Cardiac fibroblast (primary cell): ENCODE results near the gene S100A10.

Experiments
- DNase-seq, 2 donors: peaks; one replicate each; pipeline versions ENCODE4 v3.0.0 to v3.0.0-alpha.2; 2010; ENCODE audit warnings: low read depth in 2 of 2
- H3K4me3 ChIP-seq, 2 donors: replicated peaks in 1 of 2; 1 replicate in 1 of 2; 2 replicates in 1 of 2; pipeline ENCODE4 v1.5.1; 2011; ENCODE audit warnings: low read depth in 2 of 2, low read length in 2 of 2, mild to moderate bottlenecking in 2 of 2, moderate library complexity in 1 of 2
- TF ChIP-seq, protein P1 (sequence below): IDR thresholded peaks from one replicate; pipeline ENCODE4 v1.5.1; 2011; ENCODE audit warnings: low read depth, mild to moderate bottlenecking, low read length, inconsistent platforms

The S100A10 gene

DNA sequence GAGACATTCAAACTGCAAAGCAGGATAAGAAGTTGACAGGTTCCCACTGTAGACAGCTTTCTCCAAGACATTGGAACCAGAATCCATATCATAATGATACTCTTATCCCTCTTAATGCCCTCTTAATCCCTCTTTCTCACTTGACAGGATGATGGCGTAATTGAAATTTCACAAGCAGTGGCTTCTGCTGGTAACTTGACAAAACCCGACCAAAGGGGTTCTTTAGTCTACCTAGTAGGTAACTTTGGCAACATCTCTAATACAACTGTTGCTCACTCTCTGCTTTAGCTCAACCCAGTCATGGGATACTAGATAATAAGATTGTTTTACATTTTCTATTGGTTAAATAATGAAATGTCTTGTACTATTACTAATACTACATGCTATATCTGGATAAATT lies 34.7 kb downstream of the S100A10 start:
- DNase-seq, result no peak
- TF ChIP-seq, protein P1, sequence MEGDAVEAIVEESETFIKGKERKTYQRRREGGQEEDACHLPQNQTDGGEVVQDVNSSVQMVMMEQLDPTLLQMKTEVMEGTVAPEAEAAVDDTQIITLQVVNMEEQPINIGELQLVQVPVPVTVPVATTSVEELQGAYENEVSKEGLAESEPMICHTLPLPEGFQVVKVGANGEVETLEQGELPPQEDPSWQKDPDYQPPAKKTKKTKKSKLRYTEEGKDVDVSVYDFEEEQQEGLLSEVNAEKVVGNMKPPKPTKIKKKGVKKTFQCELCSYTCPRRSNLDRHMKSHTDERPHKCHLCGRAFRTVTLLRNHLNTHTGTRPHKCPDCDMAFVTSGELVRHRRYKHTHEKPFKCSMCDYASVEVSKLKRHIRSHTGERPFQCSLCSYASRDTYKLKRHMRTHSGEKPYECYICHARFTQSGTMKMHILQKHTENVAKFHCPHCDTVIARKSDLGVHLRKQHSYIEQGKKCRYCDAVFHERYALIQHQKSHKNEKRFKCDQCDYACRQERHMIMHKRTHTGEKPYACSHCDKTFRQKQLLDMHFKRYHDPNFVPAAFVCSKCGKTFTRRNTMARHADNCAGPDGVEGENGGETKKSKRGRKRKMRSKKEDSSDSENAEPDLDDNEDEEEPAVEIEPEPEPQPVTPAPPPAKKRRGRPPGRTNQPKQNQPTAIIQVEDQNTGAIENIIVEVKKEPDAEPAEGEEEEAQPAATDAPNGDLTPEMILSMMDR, result no peak
- H3K4me3 ChIP-seq, result no peak overlapping the region

- no peak overlapping the region for H3K4me3 ChIP-seq
- TF ChIP-seq, protein P1, result no peak
- DNase-seq, result no peak
Observed at GRCh38 chr1:151956957-151957497, 36.6 kb downstream of the S100A10 start.

- no peak for DNase-seq
- no peak overlapping the region for H3K4me3 ChIP-seq
- TF ChIP-seq, protein P1, result no peak
Observed at GRCh38 chr1:151953409-151954094, 40.1 kb downstream of the S100A10 start.

GRCh38 chr1:151952811-151953210 lies 40.8 kb downstream of the S100A10 start:
- DNase-seq, result no peak
- no peak overlapping the region for H3K4me3 ChIP-seq
- TF ChIP-seq, protein P1, result no peak

GRCh38 chr1:151949371-151950193 lies 44.1 kb downstream of the S100A10 start:
- DNase-seq, result no peak
- H3K4me3 ChIP-seq, result no peak overlapping the region
- TF ChIP-seq, protein P1, result no peak

DNA sequence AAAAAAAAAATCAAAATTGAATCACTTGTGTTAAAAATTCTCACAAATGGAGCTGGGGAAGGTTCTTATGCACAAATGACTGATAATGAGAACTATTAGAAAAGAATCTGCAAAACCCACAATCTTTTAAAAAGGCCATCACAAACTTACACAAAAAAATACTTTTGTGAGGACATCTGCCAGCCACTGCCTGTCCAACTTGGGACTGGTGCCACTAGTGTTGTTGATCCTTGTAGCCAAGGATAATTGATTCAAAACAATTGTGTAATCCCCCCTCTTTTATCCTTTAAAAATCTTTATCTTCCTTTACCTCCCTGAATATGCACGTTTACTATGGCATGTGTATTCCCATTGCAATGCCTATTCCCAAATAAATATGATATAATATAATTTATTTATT lies 45.2 kb downstream of the S100A10 start:
- DNase-seq, result no peak
- TF ChIP-seq, protein P1, result no peak
- no peak overlapping the region for H3K4me3 ChIP-seq
